SKM-1 treated with dmso at 0.1 percent for 144 hours (cell line): ENCODE results near the gene SNX24.

Source experiments
- DNase-seq: peaks from one replicate; lab custom pipeline; 2025; ENCODE audit not compliant: unreplicated experiment; lab: John Stamatoyannopoulos, UW

SNX24 gene

GRCh38 chr5:122915717-122916461 lies 70.5 kb downstream of the SNX24 start:
- DNase-seq = no peak

GRCh38 chr5:122916490-122916889 lies 71.1 kb downstream of the SNX24 start:
- DNase-seq = no peak

GRCh38 chr5:122919969-122920368 lies 74.6 kb downstream of the SNX24 start:
- no peak for DNase-seq

- no peak for DNase-seq
These were observed 76.4 kb downstream of the SNX24 start for GRCh38 chr5:122921826-122922225.

- no peak for DNase-seq
These were observed 78.8 kb downstream of the SNX24 start for GRCh38 chr5:122924203-122924602.

- no peak for DNase-seq
These were observed 79.4 kb downstream of the SNX24 start for GRCh38 chr5:122924719-122925395.

GRCh38 chr5:122929001-122929400 lies 83.6 kb downstream of the SNX24 start:
- DNase-seq = no peak

GRCh38 chr5:122929980-122930379 lies 84.6 kb downstream of the SNX24 start:
- DNase-seq = no peak

GRCh38 chr5:122933956-122934355 lies 88.5 kb downstream of the SNX24 start:
- no peak for DNase-seq

GRCh38 chr5:122936088-122936487 lies 90.7 kb downstream of the SNX24 start:
- DNase-seq = no peak

- no peak for DNase-seq
These were observed 92.5 kb downstream of the SNX24 start for GRCh38 chr5:122937914-122938313.

GRCh38 chr5:122940890-122941289 lies 95.5 kb downstream of the SNX24 start:
- no peak for DNase-seq

GRCh38 chr5:122941737-122942136 lies 96.3 kb downstream of the SNX24 start:
- no peak for DNase-seq

- DNase-seq = no peak
These were observed 96.9 kb downstream of the SNX24 start for GRCh38 chr5:122942164-122942914.

- no peak for DNase-seq
These were observed 97.8 kb downstream of the SNX24 start for GRCh38 chr5:122943050-122943698.

GRCh38 chr5:122944051-122944450 lies 98.6 kb downstream of the SNX24 start:
- no peak for DNase-seq

GRCh38 chr5:122947372-122947771 lies 102.0 kb downstream of the SNX24 start:
- DNase-seq = no peak

GRCh38 chr5:122947772-122948171 lies 102.4 kb downstream of the SNX24 start:
- no peak for DNase-seq

GRCh38 chr5:122948319-122948718 lies 102.9 kb downstream of the SNX24 start:
- no peak for DNase-seq

- DNase-seq = no peak
These were observed 106.2 kb downstream of the SNX24 start for GRCh38 chr5:122951658-122952057.

GRCh38 chr5:122954719-122955118 lies 109.3 kb downstream of the SNX24 start:
- no peak for DNase-seq
